Bronchial epithelial cell (primary cell): ENCODE measurements around the gene NAP1L1. TPM values are rescaled to one million over a fixed set of nuclear protein-coding genes. Genes with fewer than 3 reads are reported as not detected.

Experiments used
- DNase-seq: peaks from one replicate; pipeline ENCODE4 v3.0.0-alpha.2; 2010; ENCODE audit warnings: low read depth
- FAIRE-seq: peaks from 2 replicates; lab custom pipeline; 2011; peaks lifted over from hg19 to GRCh38; lab: Jason Lieb, UNC
- H3K27me3 ChIP-seq: 2 replicates; pipeline ENCODE4 v1.5.1; 2011; ENCODE audit warnings: low read length; ENCODE audit not compliant: control insufficient read depth, insufficient read depth
- H3K36me3 ChIP-seq: 2 replicates; pipeline ENCODE4 v1.5.1; 2011; ENCODE audit warnings: low read length; ENCODE audit not compliant: control insufficient read depth, insufficient read depth
- H3K4me3 ChIP-seq: 2 replicates; pipeline ENCODE4 v1.5.1; 2011; ENCODE audit warnings: mild to moderate bottlenecking, low read depth, low read length, control low read depth
- total RNA-seq: library from RNA; depleted of rRNA; stranded (reverse); fragments of >200 nt; gene quantifications from 2 replicates; pipeline ENCODE4 v1.2.1, GENCODE V29; 2014
- TF ChIP-seq, protein P1 (sequence below): IDR thresholded peaks from 2 replicates; pipeline ENCODE4 v1.5.1; 2011; ENCODE audit warnings: mild to moderate bottlenecking, moderate library complexity, low read length, control low read depth, inconsistent platforms; ENCODE audit not compliant: insufficient read depth, severe bottlenecking

The NAP1L1 gene
- total RNA-seq, 1 donor from 2014 or later, result 166 TPM

DNA sequence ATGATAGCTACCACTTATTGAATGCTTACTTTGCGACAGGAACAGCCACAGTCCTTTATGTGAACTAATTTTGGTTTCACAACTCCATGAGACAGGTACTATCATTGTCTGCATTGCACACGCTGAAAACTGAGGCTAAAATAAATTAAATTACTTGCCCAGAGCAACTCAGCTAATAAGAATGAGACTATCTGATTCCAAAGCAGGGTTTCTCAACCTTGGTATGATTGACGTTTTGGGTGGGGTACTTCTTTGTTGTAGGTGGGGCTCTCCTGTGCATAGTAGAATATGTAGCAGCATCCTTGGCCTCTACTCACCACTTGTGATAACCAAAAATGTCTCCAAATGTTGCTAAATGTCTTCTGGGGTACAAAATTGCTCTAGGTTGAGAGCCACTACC, 62.0 kb downstream of the NAP1L1 start:
- FAIRE-seq (no peak), DNase-seq (no peak)
- Histone ChIP-seq H3K27me3 (no peaks in the 10 kb centered on the region), H3K4me3 (no peak overlapping the region), H3K36me3 (no peaks in the 10 kb centered on the region)
- TF ChIP-seq, protein P1, sequence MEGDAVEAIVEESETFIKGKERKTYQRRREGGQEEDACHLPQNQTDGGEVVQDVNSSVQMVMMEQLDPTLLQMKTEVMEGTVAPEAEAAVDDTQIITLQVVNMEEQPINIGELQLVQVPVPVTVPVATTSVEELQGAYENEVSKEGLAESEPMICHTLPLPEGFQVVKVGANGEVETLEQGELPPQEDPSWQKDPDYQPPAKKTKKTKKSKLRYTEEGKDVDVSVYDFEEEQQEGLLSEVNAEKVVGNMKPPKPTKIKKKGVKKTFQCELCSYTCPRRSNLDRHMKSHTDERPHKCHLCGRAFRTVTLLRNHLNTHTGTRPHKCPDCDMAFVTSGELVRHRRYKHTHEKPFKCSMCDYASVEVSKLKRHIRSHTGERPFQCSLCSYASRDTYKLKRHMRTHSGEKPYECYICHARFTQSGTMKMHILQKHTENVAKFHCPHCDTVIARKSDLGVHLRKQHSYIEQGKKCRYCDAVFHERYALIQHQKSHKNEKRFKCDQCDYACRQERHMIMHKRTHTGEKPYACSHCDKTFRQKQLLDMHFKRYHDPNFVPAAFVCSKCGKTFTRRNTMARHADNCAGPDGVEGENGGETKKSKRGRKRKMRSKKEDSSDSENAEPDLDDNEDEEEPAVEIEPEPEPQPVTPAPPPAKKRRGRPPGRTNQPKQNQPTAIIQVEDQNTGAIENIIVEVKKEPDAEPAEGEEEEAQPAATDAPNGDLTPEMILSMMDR, result no peak

GRCh38 chr12:76020731-76021672, 63.5 kb downstream of the NAP1L1 start:
- no peak overlapping the region for H3K4me3 ChIP-seq
- TF ChIP-seq, protein P1, result no peak
- H3K36me3 ChIP-seq, result no peaks in the 10 kb centered on the region
- DNase-seq, result peak; percentile 97
- H3K27me3 ChIP-seq, result no peaks in the 10 kb centered on the region
- no peak for FAIRE-seq

DNA sequence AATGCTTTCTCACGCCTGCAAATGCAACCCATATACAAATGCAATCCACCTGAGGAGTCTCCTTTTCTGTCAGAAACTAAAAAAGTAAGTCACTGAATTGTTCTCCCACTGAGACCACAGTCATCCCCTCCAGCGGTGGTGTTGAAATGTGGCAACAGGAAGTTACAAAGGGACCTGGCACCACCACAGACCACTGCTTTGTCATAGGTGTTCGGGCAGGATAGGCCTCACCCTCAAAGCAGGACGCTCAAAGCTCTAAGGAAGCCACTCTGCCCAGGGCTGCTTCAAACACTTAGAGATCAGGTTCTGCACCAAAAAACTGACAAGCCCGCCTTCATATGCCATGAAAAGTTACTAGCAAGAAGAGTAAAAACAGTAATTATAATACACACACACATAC, 64.2 kb downstream of the NAP1L1 start:
- TF ChIP-seq, protein P1, result no peak
- H3K27me3 ChIP-seq, result no peaks in the 10 kb centered on the region
- DNase-seq, result peak; percentile 90
- no peak for FAIRE-seq
- no peaks in the 10 kb centered on the region for H3K36me3 ChIP-seq
- no peak overlapping the region for H3K4me3 ChIP-seq

DNA sequence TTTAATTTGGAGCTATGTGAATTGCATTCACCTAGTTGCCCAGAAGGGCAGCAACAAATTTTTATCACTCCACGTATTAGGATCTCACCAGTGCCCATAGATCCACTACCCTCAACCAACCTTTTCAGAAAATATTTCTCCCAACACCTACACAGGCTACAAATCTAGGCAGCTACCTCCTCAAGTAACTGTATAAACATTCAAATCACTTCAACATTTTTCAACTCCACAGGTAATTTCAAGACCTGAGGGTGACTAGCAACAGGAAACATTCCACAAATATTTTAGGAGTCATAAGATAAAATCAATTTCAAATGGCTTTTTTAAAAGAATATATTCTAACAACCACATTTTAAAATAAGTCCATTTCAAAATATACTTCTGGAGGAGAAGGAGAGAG, 65.8 kb downstream of the NAP1L1 start:
- DNase-seq, result no peak
- Histone ChIP-seq H3K4me3 (no peak overlapping the region), H3K27me3 (no peaks in the 10 kb centered on the region), H3K36me3 (no peaks in the 10 kb centered on the region)
- TF ChIP-seq, protein P1, result no peak
- no peak for FAIRE-seq

DNA sequence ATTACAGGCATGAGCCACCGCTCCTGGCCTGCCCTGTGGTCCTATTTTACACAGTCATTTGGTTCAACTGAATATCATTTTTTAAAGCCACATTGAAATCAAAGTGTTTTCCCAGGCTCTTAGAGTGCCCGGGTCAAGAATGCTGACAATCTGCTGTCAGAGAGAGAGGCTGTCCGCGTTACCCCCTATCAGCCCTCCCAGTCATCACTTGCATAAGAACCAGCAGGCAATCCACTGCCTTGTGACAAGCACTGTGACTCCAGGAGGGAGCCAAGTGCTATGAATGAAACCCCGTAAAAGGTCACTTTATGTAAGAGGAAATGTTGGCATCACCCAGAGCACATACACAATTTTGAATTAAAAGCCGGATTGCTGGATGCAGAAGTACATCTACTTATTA, 66.4 kb downstream of the NAP1L1 start:
- FAIRE-seq (no peak), DNase-seq (no peak)
- no peak overlapping the region for H3K4me3 ChIP-seq

More for the DNA sequence above, 66.4 kb downstream of the NAP1L1 start:
- TF ChIP-seq, protein P1, result no peak
- Histone ChIP-seq H3K27me3 (no peaks in the 10 kb centered on the region), H3K36me3 (no peaks in the 10 kb centered on the region)
